Measurements from ENCODE around the gene BCL11A. TPM values are rescaled to one million over a fixed set of nuclear protein-coding genes. Genes with fewer than 3 reads are reported as not detected.

The BCL11A gene
- total RNA-seq, 1 donor from 2014 or later = 4.4 TPM

- no peak for DNase-seq (ENCODE audit: low read depth)
- TF ChIP-seq CTCF (conservative IDR thresholded peaks at IDR 0.05; ENCODE audit: low read depth, low read length) = no peak
- no peak overlapping the region for H3K4me3 ChIP-seq (ENCODE audit: low read depth, low read length)
Observed at GRCh38 chr2:60589104-60589503, 35.6 kb upstream of the BCL11A start.

GRCh38 chr2:60586081-60586480 is 32.6 kb upstream of the BCL11A start:
- no peak for DNase-seq (ENCODE audit: low read depth)
- TF ChIP-seq CTCF (conservative IDR thresholded peaks at IDR 0.05; ENCODE audit: low read depth, low read length) = no peak
- no peak overlapping the region for H3K4me3 ChIP-seq (ENCODE audit: low read depth, low read length)

- no peak overlapping the region for H3K4me3 ChIP-seq (ENCODE audit: low read depth, low read length)
- no peak for TF ChIP-seq CTCF (conservative IDR thresholded peaks at IDR 0.05; ENCODE audit: low read depth, low read length)
- no peak for DNase-seq (ENCODE audit: low read depth)
Observed at GRCh38 chr2:60585276-60585675, 31.8 kb upstream of the BCL11A start.

- DNase-seq (ENCODE audit: low read depth) = no peak
- TF ChIP-seq CTCF (conservative IDR thresholded peaks at IDR 0.05; ENCODE audit: low read depth, low read length) = no peak
- H3K4me3 ChIP-seq (ENCODE audit: low read depth, low read length) = no peak overlapping the region
Observed at GRCh38 chr2:60583604-60584003, 30.1 kb upstream of the BCL11A start.

GRCh38 chr2:60581433-60582282 is 28.2 kb upstream of the BCL11A start:
- peak; percentile 79 for TF ChIP-seq CTCF (conservative IDR thresholded peaks at IDR 0.05; ENCODE audit: low read depth, low read length)
- H3K4me3 ChIP-seq (ENCODE audit: low read depth, low read length) = peak overlapping the region; percentile 40
- no peak for DNase-seq (ENCODE audit: low read depth)

- DNase-seq (ENCODE audit: low read depth) = no peak
- no peak for TF ChIP-seq CTCF (conservative IDR thresholded peaks at IDR 0.05; ENCODE audit: low read depth, low read length)
- no peak overlapping the region for H3K4me3 ChIP-seq (ENCODE audit: low read depth, low read length)
Observed at GRCh38 chr2:60577682-60578283, 24.3 kb upstream of the BCL11A start.

Data from epithelial cell of proximal tubule (primary cell).